ENCODE measurements around the gene LARP4B. TPM values are rescaled to one million over a fixed set of nuclear protein-coding genes. Genes with fewer than 3 reads are reported as not detected.
A peak's percentile ranks its signal among the peaks of the same experiment; 100 is the strongest.

The LARP4B gene
- total RNA-seq, 1 donor from 2014 or later: 72.9 TPM

- ATAC-seq (no peak), DNase-seq (no peak)
- intact Hi-C loops (cut with micrococcal nuclease): no loop called here
Observed at GRCh38 chr10:846126-846685, 85.3 kb downstream of the LARP4B start.

GRCh38 chr10:845526-845925 is 86.0 kb downstream of the LARP4B start:
- no peak for ATAC-seq
- no peak for DNase-seq
- intact Hi-C loops (cut with micrococcal nuclease): no loop called here

GRCh38 chr10:844552-844951 is 87.0 kb downstream of the LARP4B start:
- intact Hi-C loops (cut with micrococcal nuclease): no loop called here
- no peak for ATAC-seq
- DNase-seq: no peak

GRCh38 chr10:843703-844102 is 87.8 kb downstream of the LARP4B start:
- DNase-seq: no peak
- no peak for ATAC-seq
- intact Hi-C loops (cut with micrococcal nuclease): no loop called here

GRCh38 chr10:842795-843194 is 88.7 kb downstream of the LARP4B start:
- intact Hi-C loops (cut with micrococcal nuclease): no loop called here
- no peak for DNase-seq

GRCh38 chr10:841535-841934 is 90.0 kb downstream of the LARP4B start:
- intact Hi-C loops (cut with micrococcal nuclease): no loop called here
- ATAC-seq (no peak), DNase-seq (no peak)

More at GRCh38 chr10:842795-843194, 88.7 kb downstream of the LARP4B start:
- no peak for ATAC-seq

- no peak for ATAC-seq
- intact Hi-C loops (cut with micrococcal nuclease): no loop called here
Observed at GRCh38 chr10:839550-840205, 91.8 kb downstream of the LARP4B start.

GRCh38 chr10:836782-837181 is 94.7 kb downstream of the LARP4B start:
- ATAC-seq (no peak), DNase-seq (no peak)
- intact Hi-C loops (cut with micrococcal nuclease): no loop called here

More at GRCh38 chr10:839550-840205, 91.8 kb downstream of the LARP4B start:
- DNase-seq: no peak

- intact Hi-C loops (cut with micrococcal nuclease): no loop called here
- ATAC-seq (no peak), DNase-seq (no peak)
Observed at GRCh38 chr10:834493-834892, 97.0 kb downstream of the LARP4B start.

- intact Hi-C loops (cut with micrococcal nuclease): no loop called here
Observed at GRCh38 chr10:829241-829640, 102.3 kb downstream of the LARP4B start.

GRCh38 chr10:828191-828590 is 103.3 kb downstream of the LARP4B start:
- ATAC-seq (no peak), DNase-seq (no peak)
- intact Hi-C loops (cut with micrococcal nuclease): no loop called here

More at GRCh38 chr10:829241-829640, 102.3 kb downstream of the LARP4B start:
- DNase-seq (no peak), ATAC-seq (no peak)

GRCh38 chr10:824946-825345 is 106.6 kb downstream of the LARP4B start:
- DNase-seq: no peak
- intact Hi-C loops (cut with micrococcal nuclease): no loop called here
- ATAC-seq: no peak

- intact Hi-C loops (cut with micrococcal nuclease): no loop called here
- ATAC-seq (peak; percentile 23), DNase-seq (no peak)
Observed at GRCh38 chr10:824497-824896, 107.0 kb downstream of the LARP4B start.

- DNase-seq (no peak), ATAC-seq (no peak)
- intact Hi-C loops (cut with micrococcal nuclease): no loop called here
Observed at GRCh38 chr10:822661-823367, 108.7 kb downstream of the LARP4B start.

GRCh38 chr10:822197-822596 is 109.3 kb downstream of the LARP4B start:
- ATAC-seq (no peak), DNase-seq (no peak)
- intact Hi-C loops (cut with micrococcal nuclease): no loop called here

- intact Hi-C loops (cut with micrococcal nuclease): no loop called here
- ATAC-seq (no peak), DNase-seq (no peak)
Observed at GRCh38 chr10:821322-821721, 110.2 kb downstream of the LARP4B start.

- DNase-seq (no peak), ATAC-seq (no peak)
- intact Hi-C loops (cut with micrococcal nuclease): no loop called here
Observed at GRCh38 chr10:819816-820215, 111.7 kb downstream of the LARP4B start.

GRCh38 chr10:819326-819725 is 112.2 kb downstream of the LARP4B start:
- no peak for ATAC-seq
- DNase-seq: no peak
- intact Hi-C loops (cut with micrococcal nuclease): no loop called here

GRCh38 chr10:818526-819220 is 112.8 kb downstream of the LARP4B start:
- peak; percentile 73 for ATAC-seq
- DNase-seq: no peak
- intact Hi-C loops (cut with micrococcal nuclease): no loop called here

GRCh38 chr10:818010-818409 is 113.5 kb downstream of the LARP4B start:
- DNase-seq (no peak), ATAC-seq (peak; percentile 17)
- intact Hi-C loops (cut with micrococcal nuclease): no loop called here
